MCF 10A (cell line): ENCODE results near the gene METTL21C. TPM values are rescaled to one million over a fixed set of nuclear protein-coding genes. Genes with fewer than 3 reads are reported as not detected.
A peak's percentile ranks its signal among the peaks of the same experiment; 100 is the strongest.

ENCODE experiments used
- BruUV-seq: library from RNA; stranded (reverse); fragments of 400-500 nt; replicated peaks from 2 replicates; lab custom pipeline; 2021; lab: Mats Ljungman, UMichigan
- CTCF ChIA-PET: fragments of 300-600 bp; sonication (Branson Sonifier 250); formaldehyde crosslinking; extraction: SDS; loops from one replicate; lab custom pipeline; 2021; ENCODE audit warnings: antibody characterized with exemption, inconsistent platforms; lab: Yijun Ruan, JAX
- POLR2A ChIA-PET: fragments of 300-600, 350-650 bp; sonication (Branson Sonifier 250); formaldehyde crosslinking; extraction: SDS; loops from one replicate; lab custom pipeline; 2020; ENCODE audit warnings: antibody characterized with exemption, inconsistent platforms; lab: Yijun Ruan, JAX
- DNase-seq: peaks from one replicate; pipeline ENCODE4 v3.0.0-alpha.2; 2018; ENCODE audit not compliant: unreplicated experiment
- H3K27ac Mint-ChIP-seq: one replicate; pipeline ENCODE4 v1.8.0; 2022; ENCODE audit warnings: mild to moderate bottlenecking, low read depth, mixed read lengths; ENCODE audit not compliant: unreplicated experiment
- H3K27me3 Mint-ChIP-seq: one replicate; pipeline ENCODE4 v1.8.0; 2022; ENCODE audit warnings: mixed read lengths; ENCODE audit not compliant: insufficient read depth, unreplicated experiment
- H3K36me3 Mint-ChIP-seq: one replicate; pipeline ENCODE4 v1.8.0; 2022; ENCODE audit warnings: mild to moderate bottlenecking, moderate library complexity, mixed read lengths; ENCODE audit not compliant: insufficient read depth, unreplicated experiment
- H3K4me1 Mint-ChIP-seq: one replicate; pipeline ENCODE4 v1.8.0; 2022; ENCODE audit warnings: mixed read lengths; ENCODE audit not compliant: insufficient read depth, unreplicated experiment
- H3K4me3 Mint-ChIP-seq: one replicate; pipeline ENCODE4 v1.8.0; 2022; ENCODE audit warnings: mild to moderate bottlenecking, moderate library complexity, mixed read lengths; ENCODE audit not compliant: unreplicated experiment
- H3K9me3 Mint-ChIP-seq: one replicate; pipeline ENCODE4 v1.8.0; 2022; ENCODE audit warnings: mixed read lengths; ENCODE audit not compliant: unreplicated experiment
- intact Hi-C: fragments of 100-400 bp; cut with micrococcal nuclease; formaldehyde crosslinking; loops from 2 replicates; pipeline ENCODE4 v1.14.1; 2022
- total RNA-seq: library from RNA; stranded (reverse); gene quantifications from 2 replicates; pipeline ENCODE4 v1.2.3, GENCODE V29; 2022
- TF ChIP-seq, protein P1 (sequence below): fragments of 200-600 bp; IDR thresholded peaks from one replicate; pipeline ENCODE4 v1.8.0; 2022; ENCODE audit warnings: antibody characterized with exemption, mild to moderate bottlenecking; ENCODE audit not compliant: unreplicated experiment

METTL21C gene
- total RNA-seq, 1 experiment from 2014 or later, result not detected

DNA sequence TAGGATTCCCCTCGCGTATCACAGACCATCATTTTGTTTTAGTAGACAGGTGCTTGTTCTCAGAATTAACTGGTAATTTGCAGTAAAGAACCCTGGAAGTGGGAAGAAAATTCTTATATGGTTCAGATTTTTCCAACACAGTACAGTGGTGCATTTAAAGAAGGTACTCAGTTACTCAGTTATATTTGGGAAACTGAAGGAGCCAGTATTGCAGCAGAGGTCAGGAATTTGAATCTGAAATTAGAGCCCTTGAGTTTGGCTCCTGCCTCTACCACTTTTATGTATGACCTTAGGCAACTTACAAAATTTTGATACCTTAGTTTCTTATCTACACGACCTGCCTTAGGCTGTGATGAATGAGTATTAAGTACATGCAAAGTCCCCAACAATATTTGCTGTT is 19.7 kb downstream of the METTL21C start:
- BruUV-seq, result no TSS peak
- TF ChIP-seq, protein P1, sequence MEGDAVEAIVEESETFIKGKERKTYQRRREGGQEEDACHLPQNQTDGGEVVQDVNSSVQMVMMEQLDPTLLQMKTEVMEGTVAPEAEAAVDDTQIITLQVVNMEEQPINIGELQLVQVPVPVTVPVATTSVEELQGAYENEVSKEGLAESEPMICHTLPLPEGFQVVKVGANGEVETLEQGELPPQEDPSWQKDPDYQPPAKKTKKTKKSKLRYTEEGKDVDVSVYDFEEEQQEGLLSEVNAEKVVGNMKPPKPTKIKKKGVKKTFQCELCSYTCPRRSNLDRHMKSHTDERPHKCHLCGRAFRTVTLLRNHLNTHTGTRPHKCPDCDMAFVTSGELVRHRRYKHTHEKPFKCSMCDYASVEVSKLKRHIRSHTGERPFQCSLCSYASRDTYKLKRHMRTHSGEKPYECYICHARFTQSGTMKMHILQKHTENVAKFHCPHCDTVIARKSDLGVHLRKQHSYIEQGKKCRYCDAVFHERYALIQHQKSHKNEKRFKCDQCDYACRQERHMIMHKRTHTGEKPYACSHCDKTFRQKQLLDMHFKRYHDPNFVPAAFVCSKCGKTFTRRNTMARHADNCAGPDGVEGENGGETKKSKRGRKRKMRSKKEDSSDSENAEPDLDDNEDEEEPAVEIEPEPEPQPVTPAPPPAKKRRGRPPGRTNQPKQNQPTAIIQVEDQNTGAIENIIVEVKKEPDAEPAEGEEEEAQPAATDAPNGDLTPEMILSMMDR, result no peak
- H3K9me3 Mint-ChIP-seq, result no peaks in the 10 kb centered on the region
- peaks cover 48% of the 10 kb centered on the region for H3K36me3 Mint-ChIP-seq
- DNase-seq, result no peak
- ChIA-PET CTCF (interaction anchor here (1.5 kb wide), 1 partner anchor 13 kb away, joined by 6 read pairs; no protein-coding TSS in a partner anchor), POLR2A (interaction anchor here (1.0 kb wide), 1 partner anchor 8 kb away, joined by 3 read pairs; no protein-coding TSS in a partner anchor)
- intact Hi-C loops, result no loop called here
- no peaks in the 10 kb centered on the region for H3K4me1 Mint-ChIP-seq
- no peaks in the 10 kb centered on the region for H3K27me3 Mint-ChIP-seq
- no peak overlapping the region for H3K4me3 Mint-ChIP-seq
- H3K27ac Mint-ChIP-seq, result peak overlapping the region; percentile 42

DNA sequence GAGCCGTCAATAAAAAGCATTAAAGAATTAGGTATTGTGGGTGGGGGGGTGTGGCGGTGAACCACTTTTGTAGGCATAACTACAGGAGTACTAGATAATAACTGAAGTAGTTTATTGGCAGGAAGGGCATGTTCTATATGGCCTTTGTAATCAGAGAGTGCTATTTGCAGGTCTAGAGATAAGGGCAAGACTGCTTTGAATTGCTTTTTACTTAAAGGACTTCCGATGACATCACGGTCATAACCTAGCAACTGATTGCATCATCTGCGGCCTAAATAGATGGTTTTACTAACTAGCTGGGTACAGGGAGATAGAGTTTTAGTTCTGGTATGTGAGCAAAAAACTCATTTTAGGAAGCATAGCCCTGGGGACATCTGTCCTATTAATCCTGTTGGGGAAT is 24.7 kb downstream of the METTL21C start:
- TF ChIP-seq, protein P1, result no peak
- CTCF ChIA-PET, result no interaction called here

DNA sequence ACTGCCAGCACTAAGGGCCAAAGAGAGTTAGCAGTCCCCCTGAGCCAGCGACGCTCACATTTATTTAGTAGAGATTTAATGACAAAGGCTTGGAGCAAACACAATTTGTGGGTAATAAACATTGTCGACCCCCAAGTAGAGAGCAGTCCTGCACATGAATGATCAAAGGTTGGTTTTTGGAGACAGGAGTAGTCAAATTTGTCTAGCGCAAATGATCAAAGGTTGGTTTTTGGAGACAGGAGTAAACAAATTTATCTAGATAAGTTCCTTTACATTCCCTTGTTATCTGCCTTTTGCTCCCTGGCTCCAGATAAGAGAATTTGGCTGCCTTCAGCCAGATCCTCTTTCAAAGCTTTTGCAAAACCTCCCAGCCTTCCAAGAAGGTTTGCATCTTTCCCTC is 26.9 kb downstream of the METTL21C start:
- no TSS peak for BruUV-seq
- H3K27me3 Mint-ChIP-seq, result no peaks in the 10 kb centered on the region
- TF ChIP-seq, protein P1, result no peak
- POLR2A ChIA-PET, result no interaction called here
- DNase-seq, result no peak
- H3K27ac Mint-ChIP-seq, result no peak overlapping the region
- peaks cover 51% of the 10 kb centered on the region for H3K36me3 Mint-ChIP-seq
- intact Hi-C loops, result no loop called here
- CTCF ChIA-PET, result no interaction called here
- H3K4me1 Mint-ChIP-seq, result no peaks in the 10 kb centered on the region
- H3K9me3 Mint-ChIP-seq, result no peaks in the 10 kb centered on the region
- no peak overlapping the region for H3K4me3 Mint-ChIP-seq

More for the DNA sequence above, 24.7 kb downstream of the METTL21C start:
- BruUV-seq, result no TSS peak
- Mint-ChIP-seq H3K9me3 (no peaks in the 10 kb centered on the region), H3K36me3 (peaks cover 53% of the 10 kb centered on the region), H3K27ac (no peak overlapping the region), H3K27me3 (no peaks in the 10 kb centered on the region), H3K4me3 (no peak overlapping the region), H3K4me1 (no peaks in the 10 kb centered on the region)
- DNase-seq, result no peak
- POLR2A ChIA-PET, result no interaction called here
- intact Hi-C loops, result no loop called here

DNA sequence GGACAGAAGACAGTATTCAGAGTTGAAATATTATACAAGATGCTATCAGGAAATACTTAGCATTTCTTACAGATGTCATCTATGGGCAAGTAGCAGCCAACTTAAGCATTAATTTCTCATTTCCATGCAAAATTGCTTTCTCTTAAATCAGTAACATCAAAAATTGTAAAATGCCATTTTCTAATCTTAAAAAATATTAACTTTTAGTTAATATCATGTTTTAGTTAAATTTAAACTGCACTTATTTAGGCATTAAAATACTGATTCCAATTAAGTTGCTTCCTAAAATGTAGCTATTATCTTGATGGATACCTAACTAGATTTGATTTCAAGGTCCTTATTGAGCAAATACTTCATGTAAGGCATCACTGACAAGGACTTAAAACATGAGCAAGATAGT is 27.8 kb downstream of the METTL21C start:
- no peak for DNase-seq
- ChIA-PET CTCF (interaction anchor here (1.5 kb wide), 1 partner anchor 58 kb away, joined by 6 read pairs; no protein-coding TSS in a partner anchor), POLR2A (interaction anchor here (0.6 to 1.4 kb wide), 2 partner anchors 9 to 40 kb away, joined by 4 to 5 read pairs; no protein-coding TSS in a partner anchor)
- intact Hi-C loops, result no loop called here
- no peak overlapping the region for H3K27ac Mint-ChIP-seq
- no TSS peak for BruUV-seq
- no peaks in the 10 kb centered on the region for H3K4me1 Mint-ChIP-seq
- H3K36me3 Mint-ChIP-seq, result peaks cover 50% of the 10 kb centered on the region
- no peaks in the 10 kb centered on the region for H3K9me3 Mint-ChIP-seq
- no peak overlapping the region for H3K4me3 Mint-ChIP-seq
- H3K27me3 Mint-ChIP-seq, result no peaks in the 10 kb centered on the region
- TF ChIP-seq, protein P1, result no peak
